ENCODE data around the gene HECW1. TPM values are rescaled to one million over a fixed set of nuclear protein-coding genes. Genes with fewer than 3 reads are reported as not detected.

The HECW1 gene
- total RNA-seq, 2 experiments from 2014 or later = not detected

GRCh38 chr7:43085017-43085416 is 27.4 kb upstream of the HECW1 start:
- no peak for ATAC-seq
- Mint-ChIP-seq H3K4me3 (no peak overlapping the region), H3K4me1 (no peaks in the 10 kb centered on the region), H3K9me3 (ENCODE audit: low read depth) (peaks cover 2% of the 10 kb centered on the region), H3K27ac (no peak overlapping the region), H3K36me3 (ENCODE audit: low read depth) (no peaks in the 10 kb centered on the region), H3K27me3 (peaks cover 47% of the 10 kb centered on the region)
- no peak for DNase-seq
- ChIA-PET CTCF (interaction anchor here (1.0 kb wide), 1 partner anchor 23 kb away, joined by 4 read pairs; no protein-coding TSS in a partner anchor), POLR2A (no interaction called here)
- intact Hi-C loops (cut with DNase I, micrococcal nuclease) = no loop called here

GRCh38 chr7:43085992-43086391 is 26.5 kb upstream of the HECW1 start:
- ChIA-PET POLR2A (no interaction called here), CTCF (interaction anchor here (1.0 kb wide), 1 partner anchor 22 kb away, joined by 4 read pairs; no protein-coding TSS in a partner anchor)
- no peak overlapping the region for H3K4me3 Mint-ChIP-seq
- DNase-seq (no peak), ATAC-seq (no peak)
- H3K36me3 Mint-ChIP-seq (ENCODE audit: low read depth) = no peaks in the 10 kb centered on the region
- H3K27ac Mint-ChIP-seq = no peak overlapping the region
- no peaks in the 10 kb centered on the region for H3K4me1 Mint-ChIP-seq
- H3K27me3 Mint-ChIP-seq = peaks cover 48% of the 10 kb centered on the region
- H3K9me3 Mint-ChIP-seq (ENCODE audit: low read depth) = peaks cover 2% of the 10 kb centered on the region
- intact Hi-C loops (cut with DNase I, micrococcal nuclease) = no loop called here

GRCh38 chr7:43092819-43093218 is 19.6 kb upstream of the HECW1 start:
- Mint-ChIP-seq H3K27ac (no peak overlapping the region), H3K4me1 (no peaks in the 10 kb centered on the region), H3K36me3 (ENCODE audit: low read depth) (no peaks in the 10 kb centered on the region), H3K27me3 (peaks cover 22% of the 10 kb centered on the region), H3K4me3 (no peak overlapping the region), H3K9me3 (ENCODE audit: low read depth) (no peaks in the 10 kb centered on the region)
- DNase-seq (no peak), ATAC-seq (no peak)
- intact Hi-C loops (cut with DNase I, micrococcal nuclease) = no loop called here
- CTCF ChIA-PET = no interaction called here
- POLR2A ChIA-PET = no interaction called here

- intact Hi-C loops (cut with DNase I, micrococcal nuclease) = no loop called here
- no peak overlapping the region for H3K4me3 Mint-ChIP-seq
- H3K4me1 Mint-ChIP-seq = no peaks in the 10 kb centered on the region
- POLR2A ChIA-PET = no interaction called here
- DNase-seq = no peak
- peaks cover 10% of the 10 kb centered on the region for H3K27me3 Mint-ChIP-seq
- no peaks in the 10 kb centered on the region for H3K36me3 Mint-ChIP-seq (ENCODE audit: low read depth)
- CTCF ChIA-PET = no interaction called here
- H3K27ac Mint-ChIP-seq = no peak overlapping the region
- H3K9me3 Mint-ChIP-seq (ENCODE audit: low read depth) = no peaks in the 10 kb centered on the region
- no peak for ATAC-seq
Observed at GRCh38 chr7:43096875-43097274, 15.6 kb upstream of the HECW1 start.

GRCh38 chr7:43099750-43100149 is 12.7 kb upstream of the HECW1 start:
- no peak overlapping the region for H3K27ac Mint-ChIP-seq
- ChIA-PET CTCF (interaction anchor here (1.2 kb wide), 1 partner anchor 10 kb away, joined by 3 read pairs; no protein-coding TSS in a partner anchor), POLR2A (no interaction called here)
- H3K27me3 Mint-ChIP-seq = peaks cover 17% of the 10 kb centered on the region
- no peak for DNase-seq
- ATAC-seq = no peak
- no peak overlapping the region for H3K4me3 Mint-ChIP-seq
- intact Hi-C loops (cut with DNase I, micrococcal nuclease) = no loop called here
- no peaks in the 10 kb centered on the region for H3K9me3 Mint-ChIP-seq (ENCODE audit: low read depth)
- H3K4me1 Mint-ChIP-seq = no peaks in the 10 kb centered on the region
- no peaks in the 10 kb centered on the region for H3K36me3 Mint-ChIP-seq (ENCODE audit: low read depth)

GRCh38 chr7:43104874-43105520 is 7.5 kb upstream of the HECW1 start:
- no peaks in the 10 kb centered on the region for H3K9me3 Mint-ChIP-seq (ENCODE audit: low read depth)
- no peak for DNase-seq
- POLR2A ChIA-PET = no interaction called here
- intact Hi-C loops (cut with DNase I, micrococcal nuclease) = no loop called here
- CTCF ChIA-PET = no interaction called here
- H3K27ac Mint-ChIP-seq = no peak overlapping the region
- H3K4me3 Mint-ChIP-seq = no peak overlapping the region
- no peaks in the 10 kb centered on the region for H3K36me3 Mint-ChIP-seq (ENCODE audit: low read depth)
- H3K4me1 Mint-ChIP-seq = no peaks in the 10 kb centered on the region
- H3K27me3 Mint-ChIP-seq = peaks cover 32% of the 10 kb centered on the region
- no peak for ATAC-seq

GRCh38 chr7:43105521-43106120 is 6.8 kb upstream of the HECW1 start:
- Mint-ChIP-seq H3K4me3 (no peak overlapping the region), H3K4me1 (no peaks in the 10 kb centered on the region), H3K27me3 (peaks cover 32% of the 10 kb centered on the region), H3K9me3 (ENCODE audit: low read depth) (no peaks in the 10 kb centered on the region), H3K36me3 (ENCODE audit: low read depth) (no peaks in the 10 kb centered on the region), H3K27ac (no peak overlapping the region)
- ChIA-PET CTCF (no interaction called here), POLR2A (no interaction called here)
- DNase-seq = no peak
- no peak for ATAC-seq
- intact Hi-C loops (cut with DNase I, micrococcal nuclease) = no loop called here

GRCh38 chr7:43108255-43109011 is 4.0 kb upstream of the HECW1 start:
- intact Hi-C loops (cut with DNase I, micrococcal nuclease) = loop anchor here (1.0 to 2.0 kb wide), 2 partner anchors 167 to 168 kb away; no protein-coding TSS in a partner anchor
- no peaks in the 10 kb centered on the region for H3K9me3 Mint-ChIP-seq (ENCODE audit: low read depth)
- DNase-seq (peak; percentile 81), ATAC-seq (peak; percentile 87)
- no peak overlapping the region for H3K27ac Mint-ChIP-seq
- no peaks in the 10 kb centered on the region for H3K36me3 Mint-ChIP-seq (ENCODE audit: low read depth)
- peaks cover 45% of the 10 kb centered on the region for H3K27me3 Mint-ChIP-seq
- ChIA-PET CTCF (interaction anchor here (0.6 to 2.1 kb wide), 11 partner anchors 11 to 245 kb away, joined by 3 to 7 read pairs (median 4); no protein-coding TSS in a partner anchor), POLR2A (no interaction called here)
- no peak overlapping the region for H3K4me3 Mint-ChIP-seq
- peaks cover 3% of the 10 kb centered on the region for H3K4me1 Mint-ChIP-seq

GRCh38 chr7:43110791-43111535 is 1.5 kb upstream of the HECW1 start:
- no peak for DNase-seq
- H3K9me3 Mint-ChIP-seq (ENCODE audit: low read depth) = no peaks in the 10 kb centered on the region
- ATAC-seq = no peak
- H3K4me3 Mint-ChIP-seq = no peak overlapping the region
- no peak overlapping the region for H3K27ac Mint-ChIP-seq
- ChIA-PET POLR2A (interaction anchor here (0.6 kb wide), 1 partner anchor 187 kb away, joined by 3 read pairs; no protein-coding TSS in a partner anchor), CTCF (no interaction called here)
- peaks cover 54% of the 10 kb centered on the region for H3K27me3 Mint-ChIP-seq
- intact Hi-C loops (cut with DNase I, micrococcal nuclease) = no loop called here
- peaks cover 8% of the 10 kb centered on the region for H3K4me1 Mint-ChIP-seq
- H3K36me3 Mint-ChIP-seq (ENCODE audit: low read depth) = no peaks in the 10 kb centered on the region

- intact Hi-C loops (cut with DNase I, micrococcal nuclease) = no loop called here
- Mint-ChIP-seq H3K27me3 (peaks cover 56% of the 10 kb centered on the region), H3K4me3 (no peak overlapping the region), H3K36me3 (ENCODE audit: low read depth) (no peaks in the 10 kb centered on the region), H3K4me1 (peaks cover 8% of the 10 kb centered on the region), H3K9me3 (ENCODE audit: low read depth) (no peaks in the 10 kb centered on the region), H3K27ac (no peak overlapping the region)
- no peak for ATAC-seq
- ChIA-PET CTCF (no interaction called here), POLR2A (interaction anchor here (0.6 kb wide), 1 partner anchor 188 kb away, joined by 3 read pairs; no protein-coding TSS in a partner anchor)
- DNase-seq = no peak
Observed at GRCh38 chr7:43111630-43112458, 603 bp upstream of the HECW1 start.
